PC-3 (cell line): ENCODE measurements around the gene ADAMTSL1. TPM values are rescaled to one million over a fixed set of nuclear protein-coding genes. Genes with fewer than 3 reads are reported as not detected.

ENCODE experiments used
- ATAC-seq: fragments of 200-7000 bp; cut with Tn5 transposase; 2 replicates; pipeline ENCODE4 v1.9.1; 2020; ENCODE audit warnings: mild to moderate bottlenecking, moderate library complexity
- BruUV-seq: library from RNA; stranded (reverse); fragments of 400-500 nt; replicated peaks from 2 replicates; lab custom pipeline; 2021; lab: Mats Ljungman, UMichigan
- CTCF ChIA-PET: fragments of 300-600 bp; sonication (Branson Sonifier 250); formaldehyde crosslinking; loops from one replicate; lab custom pipeline; 2022; ENCODE audit warnings: antibody characterized with exemption; lab: Charles Lee
- POLR2A ChIA-PET: fragments of 300-600 bp; sonication (Branson Sonifier 250); formaldehyde crosslinking; loops from one replicate; lab custom pipeline; 2022; ENCODE audit warnings: antibody characterized with exemption; ENCODE audit not compliant: unreplicated experiment; lab: Charles Lee
- DNase-seq: peaks from one replicate; pipeline ENCODE4 v3.0.0-alpha.2; 2015
- H2AFZ ChIP-seq: fragments of 300-600 bp; sonication (generic); 2 replicates; pipeline ENCODE4 v1.6.0; 2016; ENCODE audit warnings: antibody characterized with exemption, low read length
- H3F3A ChIP-seq: fragments of 300-600 bp; sonication (generic); one replicate; pipeline ENCODE4 v1.6.0; 2017; ENCODE audit warnings: antibody characterized with exemption, low read length, control low read depth, mild to moderate bottlenecking; ENCODE audit not compliant: unreplicated experiment
- H3K27ac ChIP-seq: fragments of 300-600 bp; sonication (generic); 2 replicates; pipeline ENCODE4 v1.5.1; 2016; ENCODE audit warnings: mild to moderate bottlenecking, low read length
- H3K27me3 ChIP-seq: fragments of 300-600 bp; sonication (generic); 2 replicates; pipeline ENCODE4 v1.6.1; 2016; ENCODE audit warnings: low read length, mixed read lengths
- H3K36me3 ChIP-seq: fragments of 300-600 bp; sonication (generic); 2 replicates; pipeline ENCODE4 v1.6.1; 2016; ENCODE audit warnings: low read depth, mixed run types, low read length, mixed read lengths
- H3K4me1 ChIP-seq: fragments of 300-600 bp; sonication (generic); 2 replicates; pipeline ENCODE4 v1.5.1; 2016; ENCODE audit warnings: low read length; ENCODE audit not compliant: insufficient read depth
- H3K4me2 ChIP-seq: fragments of 300-600 bp; sonication (generic); 2 replicates; pipeline ENCODE4 v1.6.0; 2016; ENCODE audit warnings: low read length
- H3K4me3 ChIP-seq: fragments of 300-600 bp; sonication (generic); 2 replicates; pipeline ENCODE4 v1.5.1; 2016; ENCODE audit warnings: mild to moderate bottlenecking, low read length, mixed read lengths
- H3K79me2 ChIP-seq: fragments of 300-600 bp; sonication (generic); 2 replicates; pipeline ENCODE4 v1.6.1; 2017; ENCODE audit warnings: low read length, mixed read lengths
- H3K9ac ChIP-seq: fragments of 300-600 bp; sonication (generic); 2 replicates; pipeline ENCODE4 v1.6.0; 2016; ENCODE audit warnings: mild to moderate bottlenecking, low read length
- H3K9me2 ChIP-seq: fragments of 300-600 bp; sonication (generic); replicated peaks from 2 replicates; pipeline ENCODE4 v1.6.1; 2016; ENCODE audit warnings: mixed run types, low read length, mixed read lengths
- H3K9me3 ChIP-seq: fragments of 300-600 bp; sonication (generic); 2 replicates; pipeline ENCODE4 v1.6.1; 2016; ENCODE audit warnings: low read length, mixed read lengths
- H4K20me1 ChIP-seq: fragments of 300-600 bp; sonication (generic); 2 replicates; pipeline ENCODE4 v1.6.1; 2016; ENCODE audit warnings: low read length, mixed read lengths
- EZH2 ChIP-seq: fragments of 300-600 bp; sonication (generic); IDR thresholded peaks from one replicate; pipeline ENCODE4 v1.6.1; 2017; ENCODE audit warnings: antibody characterized with exemption, mild to moderate bottlenecking, low read length; ENCODE audit not compliant: unreplicated experiment
- EZH2phosphoT487 ChIP-seq: fragments of 300-600 bp; sonication (generic); IDR thresholded peaks from 2 replicates; pipeline ENCODE4 v1.6.1; 2018; ENCODE audit warnings: mild to moderate bottlenecking, antibody characterized with exemption, low read length, borderline replicate concordance
- intact Hi-C: fragments of 100-400 bp; cut with micrococcal nuclease; formaldehyde crosslinking; loops from 2 replicates; pipeline ENCODE4 v1.9.0; 2023
- total RNA-seq: library from RNA; depleted of rRNA; stranded (reverse); fragments of >200 nt; gene quantifications from 2 replicates; pipeline ENCODE4 v1.2.3, GENCODE V29; 2014
- TF ChIP-seq, protein P1 (sequence below): fragments of 300-600 bp; sonication (generic); conservative IDR thresholded peaks from 2 replicates; pipeline ENCODE4 v1.5.1; 2017; ENCODE audit warnings: antibody characterized with exemption, low read depth, mild to moderate bottlenecking, low read length

ADAMTSL1 gene
- total RNA-seq, 1 experiment from 2014 or later = 0.26 TPM

DNA sequence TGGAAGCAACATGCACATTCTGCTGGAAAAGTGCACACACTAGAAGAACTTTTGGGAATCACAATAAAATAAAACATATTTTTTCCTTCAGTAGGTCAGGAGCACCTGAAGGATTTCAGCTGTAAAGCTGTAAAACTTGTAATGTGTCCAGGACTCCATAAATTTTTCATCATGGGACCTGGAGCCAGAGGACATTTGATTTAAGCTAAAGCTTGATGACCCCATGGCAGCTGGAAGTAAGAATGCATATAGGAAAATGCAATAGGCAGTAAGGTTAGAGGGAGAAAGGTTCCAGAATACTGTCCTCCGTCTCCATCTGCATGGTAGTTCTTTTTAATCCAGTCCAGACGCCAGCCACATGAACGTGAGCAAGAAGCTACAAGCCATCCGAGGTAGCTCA is 166.0 kb downstream of the ADAMTSL1 start:
- ATAC-seq (no peak), DNase-seq (no peak)
- no peaks in the 10 kb centered on the region for H3K9me3 ChIP-seq
- no TSS peak for BruUV-seq
- H3K27ac ChIP-seq = no peak overlapping the region
- no peaks in the 10 kb centered on the region for H3K27me3 ChIP-seq
- H3K9ac ChIP-seq = no peak overlapping the region
- no peaks in the 10 kb centered on the region for H4K20me1 ChIP-seq
- ChIA-PET CTCF (no interaction called here), POLR2A (no interaction called here)
- no peak overlapping the region for H2AFZ ChIP-seq
- H3F3A ChIP-seq = no peaks in the 10 kb centered on the region
- no peak overlapping the region for H3K4me2 ChIP-seq
- no peaks in the 10 kb centered on the region for H3K79me2 ChIP-seq
- no peak overlapping the region for H3K4me3 ChIP-seq
- intact Hi-C loops = no loop called here
- no peak for TF ChIP-seq EZH2
- TF ChIP-seq, protein P1, sequence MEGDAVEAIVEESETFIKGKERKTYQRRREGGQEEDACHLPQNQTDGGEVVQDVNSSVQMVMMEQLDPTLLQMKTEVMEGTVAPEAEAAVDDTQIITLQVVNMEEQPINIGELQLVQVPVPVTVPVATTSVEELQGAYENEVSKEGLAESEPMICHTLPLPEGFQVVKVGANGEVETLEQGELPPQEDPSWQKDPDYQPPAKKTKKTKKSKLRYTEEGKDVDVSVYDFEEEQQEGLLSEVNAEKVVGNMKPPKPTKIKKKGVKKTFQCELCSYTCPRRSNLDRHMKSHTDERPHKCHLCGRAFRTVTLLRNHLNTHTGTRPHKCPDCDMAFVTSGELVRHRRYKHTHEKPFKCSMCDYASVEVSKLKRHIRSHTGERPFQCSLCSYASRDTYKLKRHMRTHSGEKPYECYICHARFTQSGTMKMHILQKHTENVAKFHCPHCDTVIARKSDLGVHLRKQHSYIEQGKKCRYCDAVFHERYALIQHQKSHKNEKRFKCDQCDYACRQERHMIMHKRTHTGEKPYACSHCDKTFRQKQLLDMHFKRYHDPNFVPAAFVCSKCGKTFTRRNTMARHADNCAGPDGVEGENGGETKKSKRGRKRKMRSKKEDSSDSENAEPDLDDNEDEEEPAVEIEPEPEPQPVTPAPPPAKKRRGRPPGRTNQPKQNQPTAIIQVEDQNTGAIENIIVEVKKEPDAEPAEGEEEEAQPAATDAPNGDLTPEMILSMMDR = no peak
- TF ChIP-seq EZH2phosphoT487 = no peak
- H3K4me1 ChIP-seq = no peaks in the 10 kb centered on the region
- H3K9me2 ChIP-seq = no peaks in the 10 kb centered on the region
- H3K36me3 ChIP-seq = no peaks in the 10 kb centered on the region

DNA sequence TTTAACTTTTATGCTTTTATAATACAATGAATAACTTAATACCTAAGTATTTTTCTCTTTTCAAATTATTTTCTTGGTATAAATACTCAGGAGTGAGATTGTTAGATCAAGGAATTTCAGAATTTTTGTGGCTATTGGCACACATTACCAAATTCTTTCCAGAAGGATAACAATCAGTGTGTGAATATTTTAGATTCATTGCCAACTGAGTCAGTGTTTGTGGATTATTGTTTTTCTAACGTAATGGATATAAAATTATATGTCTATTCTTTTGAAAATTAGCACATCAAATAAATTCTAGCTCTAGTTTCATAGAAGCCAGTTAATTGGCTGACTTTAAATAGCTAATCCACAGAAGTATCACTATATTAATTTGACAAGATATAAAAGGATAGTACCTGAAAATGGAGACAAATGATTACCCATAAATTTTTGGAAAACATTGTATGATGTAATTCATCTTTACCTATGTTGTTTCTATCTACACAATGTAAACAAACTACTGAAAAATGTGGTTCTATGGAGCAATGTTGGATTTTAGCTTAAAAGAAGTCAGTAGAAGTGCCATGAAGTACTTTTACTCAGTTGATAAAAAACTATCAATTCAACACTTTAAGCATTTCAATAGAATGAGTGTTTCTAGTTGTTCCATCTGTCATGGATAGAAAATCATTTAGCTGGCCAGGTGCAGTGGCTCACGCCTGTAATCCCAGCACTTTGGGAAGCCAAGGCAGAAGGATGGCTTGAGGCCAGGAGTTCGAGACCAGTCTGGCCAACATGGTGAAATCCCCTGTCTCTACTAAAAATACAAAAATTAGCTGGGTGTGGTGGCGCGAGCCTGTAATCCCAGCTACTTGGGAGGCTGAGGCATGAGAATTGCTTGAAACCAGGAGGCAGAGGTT is 185.1 kb downstream of the ADAMTSL1 start:
- TF ChIP-seq EZH2phosphoT487 (no peak), EZH2 (no peak)
- TF ChIP-seq, protein P1 = no peak
- BruUV-seq = no TSS peak
- Histone ChIP-seq H2AFZ (no peak overlapping the region), H3K9ac (no peak overlapping the region), H3K4me2 (peak overlapping the region; percentile 22), H3F3A (no peaks in the 10 kb centered on the region), H3K27ac (peak overlapping the region; percentile 30; the same call in 1 of the 2 replicates), H3K36me3 (no peaks in the 10 kb centered on the region), H3K9me3 (no peaks in the 10 kb centered on the region), H3K79me2 (no peaks in the 10 kb centered on the region), H3K9me2 (no peaks in the 10 kb centered on the region), H3K27me3 (no peaks in the 10 kb centered on the region), H3K4me1 (peaks cover 16% of the 10 kb centered on the region), H3K4me3 (no peak overlapping the region), H4K20me1 (no peaks in the 10 kb centered on the region)
- CTCF ChIA-PET = no interaction called here
- ATAC-seq (peak; percentile 35), DNase-seq (peak; percentile 78)
- POLR2A ChIA-PET = no interaction called here
- intact Hi-C loops = loop anchor here (10.0 kb wide), 1 partner anchor 264 kb away; no protein-coding TSS in a partner anchor

DNA sequence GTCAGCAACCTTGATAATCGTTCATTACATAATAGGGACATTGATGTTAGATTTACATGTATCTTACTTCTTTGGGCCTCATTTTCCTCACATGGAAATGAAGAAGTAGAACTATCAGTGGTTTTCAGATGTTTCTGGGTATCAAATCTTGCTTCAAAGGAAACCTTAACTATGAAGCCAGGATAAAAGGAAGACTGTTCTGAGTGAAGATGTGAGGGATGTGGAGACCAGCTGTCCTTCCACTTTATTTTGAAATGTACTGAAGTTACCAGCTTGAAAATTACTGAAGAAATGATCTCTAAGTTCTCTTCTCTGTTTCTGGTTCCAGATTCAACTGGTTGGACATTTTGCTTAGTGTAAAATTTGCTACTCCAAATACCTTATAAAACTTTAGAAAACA is 186.0 kb downstream of the ADAMTSL1 start:
- no peak overlapping the region for H3K9ac ChIP-seq
- no peaks in the 10 kb centered on the region for H3K9me3 ChIP-seq
- no peaks in the 10 kb centered on the region for H3K9me2 ChIP-seq
- intact Hi-C loops = no loop called here
- no peak overlapping the region for H2AFZ ChIP-seq
- H3K4me3 ChIP-seq = no peak overlapping the region
- no peak overlapping the region for H3K27ac ChIP-seq
- H3F3A ChIP-seq = no peaks in the 10 kb centered on the region
- TF ChIP-seq, protein P1 = no peak
- no peak for TF ChIP-seq EZH2
- CTCF ChIA-PET = no interaction called here
- DNase-seq (no peak), ATAC-seq (no peak)
- H4K20me1 ChIP-seq = no peaks in the 10 kb centered on the region
- no peak overlapping the region for H3K4me2 ChIP-seq
- no TSS peak for BruUV-seq
- POLR2A ChIA-PET = no interaction called here
- H3K79me2 ChIP-seq = no peaks in the 10 kb centered on the region
- H3K36me3 ChIP-seq = no peaks in the 10 kb centered on the region
- no peaks in the 10 kb centered on the region for H3K27me3 ChIP-seq
- peaks cover 16% of the 10 kb centered on the region for H3K4me1 ChIP-seq
